Astrocyte (in vitro differentiated cells and primary cell): ENCODE data around the gene DHRS7B. TPM values are rescaled to one million over a fixed set of nuclear protein-coding genes. Genes with fewer than 3 reads are reported as not detected.

Experiments
- DNase-seq: peaks from one replicate; pipeline ENCODE4 v3.0.0-alpha.2; 2010; ENCODE audit warnings: low read depth
- FAIRE-seq: peaks from 2 replicates; lab custom pipeline; 2011; peaks lifted over from hg19 to GRCh38; lab: Jason Lieb, UNC
- H2AFZ ChIP-seq: 2 replicates; pipeline ENCODE4 v1.6.0; 2012; ENCODE audit warnings: low read depth, low read length, inconsistent platforms
- H3K27ac ChIP-seq: 2 replicates; pipeline ENCODE4 v1.5.1; 2011; ENCODE audit warnings: low read depth, low read length, inconsistent platforms
- H3K27me3 ChIP-seq: 2 replicates; pipeline ENCODE4 v1.6.0; 2011; ENCODE audit warnings: low read length, inconsistent platforms; ENCODE audit not compliant: insufficient read depth
- H3K36me3 ChIP-seq: 2 replicates; pipeline ENCODE4 v1.5.1; 2011; ENCODE audit warnings: low read length, inconsistent platforms; ENCODE audit not compliant: insufficient read depth
- H3K4me1 ChIP-seq: 2 replicates; pipeline ENCODE4 v1.5.1; 2011; ENCODE audit warnings: low read length, inconsistent platforms; ENCODE audit not compliant: insufficient read depth
- H3K4me2 ChIP-seq: 2 replicates; pipeline ENCODE4 v1.6.0; 2012; ENCODE audit warnings: low read length, inconsistent platforms
- H3K4me3 ChIP-seq: 2 replicates; pipeline ENCODE4 v1.5.1; 2011; ENCODE audit warnings: low read depth, mild to moderate bottlenecking, low read length, inconsistent platforms; ENCODE audit not compliant: insufficient read depth
- H3K79me2 ChIP-seq: 2 replicates; pipeline ENCODE4 v1.6.0; 2012; ENCODE audit warnings: mild to moderate bottlenecking, low read length, inconsistent platforms; ENCODE audit not compliant: insufficient read depth
- H3K9ac ChIP-seq: 2 replicates; pipeline ENCODE4 v1.6.0; 2012; ENCODE audit warnings: mild to moderate bottlenecking, low read length, inconsistent platforms
- H3K9me3 ChIP-seq: 2 replicates; pipeline ENCODE4 v1.5.1; 2012; ENCODE audit warnings: low read depth, mild to moderate bottlenecking, low read length, inconsistent platforms; ENCODE audit not compliant: insufficient read depth
- H4K20me1 ChIP-seq: 2 replicates; pipeline ENCODE4 v1.6.0; 2012; ENCODE audit warnings: low read length, inconsistent platforms; ENCODE audit not compliant: insufficient read depth
- H3K27ac Mint-ChIP-seq: one replicate; pipeline ENCODE4 v1.8.0; 2021; ENCODE audit warnings: mild to moderate bottlenecking, mixed read lengths; ENCODE audit not compliant: unreplicated experiment
- H3K27me3 Mint-ChIP-seq: one replicate; pipeline ENCODE4 v1.8.0; 2021; ENCODE audit warnings: low read depth, mixed read lengths; ENCODE audit not compliant: unreplicated experiment
- H3K36me3 Mint-ChIP-seq: one replicate; pipeline ENCODE4 v1.8.0; 2021; ENCODE audit warnings: low read depth, mixed read lengths; ENCODE audit not compliant: unreplicated experiment
- H3K4me1 Mint-ChIP-seq: one replicate; pipeline ENCODE4 v1.8.0; 2021; ENCODE audit warnings: low read depth, mixed read lengths; ENCODE audit not compliant: unreplicated experiment
- H3K4me3 Mint-ChIP-seq: one replicate; pipeline ENCODE4 v1.8.0; 2021; ENCODE audit warnings: mild to moderate bottlenecking, moderate library complexity, mixed read lengths; ENCODE audit not compliant: unreplicated experiment
- H3K9me3 Mint-ChIP-seq: one replicate; pipeline ENCODE4 v1.8.0; 2021; ENCODE audit warnings: mild to moderate bottlenecking, mixed read lengths; ENCODE audit not compliant: unreplicated experiment
- EZH2 ChIP-seq: IDR thresholded peaks from 2 replicates; pipeline ENCODE4 v1.6.1; 2012; ENCODE audit warnings: mild to moderate bottlenecking, low read length, inconsistent platforms; ENCODE audit not compliant: insufficient read depth
- total RNA-seq: library from RNA; stranded (reverse); gene quantifications from 2 replicates; pipeline ENCODE4 v1.2.1, GENCODE V29; 2021
- TF ChIP-seq, protein P1 (sequence below): IDR thresholded peaks from 2 replicates; pipeline ENCODE4 v1.5.1; 2011; ENCODE audit warnings: low read depth, mild to moderate bottlenecking, inconsistent platforms, low read length, moderate library complexity; ENCODE audit not compliant: insufficient read depth

DHRS7B gene
- total RNA-seq, 1 donor from 2014 or later: 15.5 TPM

DNA sequence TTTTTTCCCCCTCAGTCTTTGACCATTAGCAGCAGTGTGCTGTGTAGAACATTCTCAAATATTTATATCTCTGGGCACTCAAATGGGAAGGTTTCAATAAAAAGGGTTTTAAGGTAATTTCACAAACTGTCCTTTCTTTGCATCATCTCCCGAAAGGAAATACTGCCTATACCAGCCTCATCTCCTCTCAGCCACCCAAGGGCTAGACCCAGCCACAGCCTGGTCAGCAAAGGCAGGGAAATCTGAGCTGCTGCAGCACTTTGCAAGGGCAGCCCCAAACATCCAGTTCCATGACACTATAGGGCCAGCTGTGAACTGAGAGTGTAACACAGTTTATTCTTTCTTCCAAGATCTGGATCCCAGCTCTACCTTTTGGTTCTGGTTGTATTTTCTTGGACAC is 58.3 kb downstream of the DHRS7B start:
- TF ChIP-seq EZH2: no peak
- TF ChIP-seq, protein P1, sequence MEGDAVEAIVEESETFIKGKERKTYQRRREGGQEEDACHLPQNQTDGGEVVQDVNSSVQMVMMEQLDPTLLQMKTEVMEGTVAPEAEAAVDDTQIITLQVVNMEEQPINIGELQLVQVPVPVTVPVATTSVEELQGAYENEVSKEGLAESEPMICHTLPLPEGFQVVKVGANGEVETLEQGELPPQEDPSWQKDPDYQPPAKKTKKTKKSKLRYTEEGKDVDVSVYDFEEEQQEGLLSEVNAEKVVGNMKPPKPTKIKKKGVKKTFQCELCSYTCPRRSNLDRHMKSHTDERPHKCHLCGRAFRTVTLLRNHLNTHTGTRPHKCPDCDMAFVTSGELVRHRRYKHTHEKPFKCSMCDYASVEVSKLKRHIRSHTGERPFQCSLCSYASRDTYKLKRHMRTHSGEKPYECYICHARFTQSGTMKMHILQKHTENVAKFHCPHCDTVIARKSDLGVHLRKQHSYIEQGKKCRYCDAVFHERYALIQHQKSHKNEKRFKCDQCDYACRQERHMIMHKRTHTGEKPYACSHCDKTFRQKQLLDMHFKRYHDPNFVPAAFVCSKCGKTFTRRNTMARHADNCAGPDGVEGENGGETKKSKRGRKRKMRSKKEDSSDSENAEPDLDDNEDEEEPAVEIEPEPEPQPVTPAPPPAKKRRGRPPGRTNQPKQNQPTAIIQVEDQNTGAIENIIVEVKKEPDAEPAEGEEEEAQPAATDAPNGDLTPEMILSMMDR: no peak

DNA sequence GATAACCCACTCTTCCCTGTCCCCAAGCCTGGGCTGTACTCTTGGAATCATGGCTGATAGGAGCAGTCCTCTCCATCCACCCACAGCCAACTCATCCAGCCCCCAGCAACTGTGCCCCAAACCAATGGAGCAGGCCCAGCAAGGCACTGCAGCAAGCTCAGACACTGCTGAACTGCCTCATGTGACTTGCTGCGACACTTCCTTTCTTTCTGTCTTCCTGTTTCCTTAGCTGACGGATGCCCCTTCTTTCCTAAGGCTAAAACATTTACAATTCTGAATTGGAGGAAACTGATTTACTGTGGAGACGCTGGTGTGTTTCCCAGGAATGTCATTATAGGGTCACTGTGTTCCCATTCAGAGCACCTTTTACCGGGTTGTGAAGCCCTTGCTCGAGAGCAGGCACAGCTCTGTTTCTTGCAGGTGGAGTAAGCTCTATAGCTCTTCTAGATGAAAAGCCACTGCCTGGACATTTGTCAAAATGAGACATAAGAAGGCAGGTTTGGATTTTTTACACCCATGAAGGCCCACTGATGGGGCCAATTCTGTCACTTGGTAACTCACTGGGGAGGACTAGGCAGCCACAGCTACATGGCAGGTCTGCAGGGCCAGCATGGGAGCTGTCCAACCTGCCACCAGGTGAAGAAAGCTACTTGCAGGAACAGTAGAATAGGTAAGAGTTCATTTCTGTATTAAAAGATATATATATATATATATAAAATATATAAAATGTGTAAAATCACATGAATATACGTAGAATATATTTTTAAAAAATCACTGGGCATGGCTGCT is 59.8 kb downstream of the DHRS7B start:
- H4K20me1 ChIP-seq: no peaks in the 10 kb centered on the region

More for the DNA sequence above, 58.3 kb downstream of the DHRS7B start:
- Histone ChIP-seq H3K4me1 (no peaks in the 10 kb centered on the region), H3K4me3 (no peak overlapping the region), H3K9ac (no peak overlapping the region), H4K20me1 (no peaks in the 10 kb centered on the region), H3K9me3 (no peaks in the 10 kb centered on the region), H3K36me3 (peaks cover 3% of the 10 kb centered on the region), H3K4me2 (no peak overlapping the region), H2AFZ (no peak overlapping the region), H3K27me3 (no peaks in the 10 kb centered on the region), H3K27ac (no peak overlapping the region), H3K79me2 (no peaks in the 10 kb centered on the region)
- DNase-seq: no peak
- Mint-ChIP-seq H3K27me3 (no peaks in the 10 kb centered on the region), H3K4me3 (no peak overlapping the region), H3K9me3 (no peaks in the 10 kb centered on the region), H3K4me1 (no peaks in the 10 kb centered on the region), H3K36me3 (peaks cover 7% of the 10 kb centered on the region), H3K27ac (no peak overlapping the region)
- FAIRE-seq: no peak

More for the DNA sequence above, 59.8 kb downstream of the DHRS7B start:
- no peak for TF ChIP-seq EZH2
- TF ChIP-seq, protein P1: no peak
- Mint-ChIP-seq H3K36me3 (peaks cover 12% of the 10 kb centered on the region), H3K4me1 (no peaks in the 10 kb centered on the region), H3K9me3 (no peaks in the 10 kb centered on the region), H3K27me3 (no peaks in the 10 kb centered on the region), H3K27ac (no peak overlapping the region), H3K4me3 (no peak overlapping the region)
- DNase-seq: no peak
- no peaks in the 10 kb centered on the region for H3K4me1 ChIP-seq
- H3K9me3 ChIP-seq: no peaks in the 10 kb centered on the region
- no peaks in the 10 kb centered on the region for H3K79me2 ChIP-seq
- no peak overlapping the region for H3K4me3 ChIP-seq
- no peak overlapping the region for H3K9ac ChIP-seq
- H3K27ac ChIP-seq: no peak overlapping the region
- FAIRE-seq: no peak
- no peak overlapping the region for H2AFZ ChIP-seq
- no peaks in the 10 kb centered on the region for H3K27me3 ChIP-seq
- no peak overlapping the region for H3K4me2 ChIP-seq
- peaks cover 3% of the 10 kb centered on the region for H3K36me3 ChIP-seq
